Measurements from ENCODE around the gene SMURF2.
A peak's percentile ranks its signal among the peaks of the same experiment; 100 is the strongest.

The SMURF2 gene

GRCh38 chr17:64505340-64506200 is 156.5 kb downstream of the SMURF2 start:
- peak; percentile 61 to 70 for DNase-seq (ENCODE audit: extremely low read depth in 1 of 2, low read depth in 1 of 2)

DNA sequence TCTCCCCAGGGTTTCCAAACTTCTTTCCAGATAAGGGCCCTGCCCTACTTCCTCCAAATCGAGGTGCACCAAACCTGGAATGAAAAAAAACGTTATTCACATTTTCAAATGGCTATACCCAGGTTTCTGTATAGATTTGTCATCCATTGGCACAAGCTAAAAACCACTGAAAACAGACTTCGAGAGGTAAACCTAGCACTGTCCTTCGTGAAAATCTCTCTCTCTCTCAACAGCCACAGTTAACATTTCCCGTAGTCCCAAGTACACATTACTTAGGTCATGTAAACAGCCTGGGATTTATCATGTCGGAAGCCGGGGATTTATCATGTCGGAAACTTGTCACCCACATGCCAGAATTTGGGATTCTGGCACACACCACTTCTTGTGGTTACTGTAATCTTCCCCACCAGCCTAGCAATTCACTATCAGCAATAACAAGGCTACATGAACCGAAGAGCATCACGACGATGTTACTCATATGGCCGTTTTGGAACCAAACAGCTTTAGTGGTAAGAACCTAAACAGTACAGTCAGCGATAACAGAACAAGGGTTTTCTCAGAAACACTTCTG is 157.3 kb downstream of the SMURF2 start:
- no peak for DNase-seq (ENCODE audit: extremely low read depth in 1 of 2, low read depth in 1 of 2)

DNA sequence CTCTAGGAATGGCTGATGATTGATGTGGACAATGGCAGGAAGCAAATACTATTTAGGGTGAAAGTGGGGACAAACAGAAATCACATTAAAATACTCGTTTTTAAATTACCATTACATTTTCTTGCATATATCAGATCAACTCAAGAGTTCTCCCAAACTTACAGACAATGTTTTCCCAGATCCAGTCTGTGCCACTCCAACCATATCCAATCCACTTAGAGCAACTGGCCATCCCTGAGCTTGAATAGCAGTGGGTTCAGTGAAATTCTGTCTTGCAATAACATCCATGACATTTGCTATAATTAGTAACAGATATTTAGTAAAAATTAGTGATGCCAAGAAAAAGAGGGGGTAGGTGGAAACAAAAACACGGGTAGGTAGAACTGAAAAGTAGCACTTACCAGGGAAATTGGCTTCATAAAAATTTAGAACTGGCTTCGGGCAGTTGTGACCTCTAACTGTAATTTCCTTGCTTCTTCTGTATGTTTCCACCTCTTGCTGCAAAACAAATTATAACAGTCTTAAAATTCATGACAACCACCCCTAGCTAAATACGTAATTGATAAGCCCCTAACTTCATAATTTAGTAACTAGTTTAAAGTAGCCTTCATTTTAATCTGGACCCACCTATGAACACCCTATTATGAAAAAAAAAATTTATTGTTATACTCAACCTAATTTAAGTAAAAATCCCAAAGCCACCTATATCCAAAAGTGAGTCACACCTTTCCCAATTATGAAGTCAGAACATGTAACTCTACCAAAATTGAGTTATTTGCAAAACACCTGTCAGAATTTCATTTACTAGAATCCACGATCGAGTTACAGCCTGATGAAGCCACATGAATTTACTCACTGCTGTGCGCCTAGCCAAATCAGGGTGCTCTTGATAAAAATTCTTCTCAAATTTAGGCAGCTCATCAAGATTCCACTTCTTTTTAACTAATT is 158.0 kb downstream of the SMURF2 start:
- no peak for DNase-seq (ENCODE audit: extremely low read depth in 1 of 2, low read depth in 1 of 2)

GRCh38 chr17:64503341-64503740 is 158.8 kb downstream of the SMURF2 start:
- no peak for DNase-seq (ENCODE audit: extremely low read depth in 1 of 2, low read depth in 1 of 2)

DNA sequence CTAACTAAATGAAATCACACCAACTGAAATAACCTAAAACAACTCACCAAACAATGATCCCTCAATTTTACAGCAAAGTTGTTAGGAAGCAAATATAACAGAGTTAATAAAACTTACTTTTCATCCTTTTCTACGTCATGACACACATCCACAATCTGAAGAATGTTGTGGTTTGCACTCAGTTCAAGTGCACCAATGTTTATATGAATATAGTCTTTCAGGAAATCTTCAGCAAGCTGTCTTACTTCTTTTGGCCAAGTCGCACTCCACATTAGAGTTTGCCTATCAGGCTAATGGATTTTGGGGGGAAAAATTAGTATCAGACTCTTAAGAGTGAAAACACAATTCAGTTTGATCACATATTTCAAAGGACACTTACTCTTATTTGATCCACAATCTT is 159.3 kb downstream of the SMURF2 start:
- no peak for DNase-seq (ENCODE audit: extremely low read depth in 1 of 2, low read depth in 1 of 2)

DNA sequence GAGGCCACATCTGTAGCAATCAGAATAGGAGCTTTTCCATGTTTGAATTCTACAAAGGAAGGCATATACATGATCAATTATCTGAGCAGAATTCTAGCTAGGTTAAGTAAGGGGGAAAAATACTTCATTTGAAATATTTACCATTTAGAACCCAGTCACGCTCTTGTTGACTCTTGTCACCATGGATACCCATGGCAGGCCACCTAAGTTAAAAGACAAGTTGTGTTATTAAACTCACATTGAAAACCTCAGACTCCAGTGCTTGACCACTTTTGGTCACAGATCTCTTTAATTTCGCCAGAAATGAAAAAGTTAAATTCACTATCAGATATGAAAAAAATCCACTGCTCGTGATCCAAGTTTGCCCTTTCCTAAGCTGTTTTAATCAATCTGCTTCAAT is 160.1 kb downstream of the SMURF2 start:
- no peak for DNase-seq (ENCODE audit: extremely low read depth in 1 of 2, low read depth in 1 of 2)

GRCh38 chr17:64500862-64501765 is 161.0 kb downstream of the SMURF2 start:
- DNase-seq (ENCODE audit: extremely low read depth in 1 of 2, low read depth in 1 of 2), result no peak

DNA sequence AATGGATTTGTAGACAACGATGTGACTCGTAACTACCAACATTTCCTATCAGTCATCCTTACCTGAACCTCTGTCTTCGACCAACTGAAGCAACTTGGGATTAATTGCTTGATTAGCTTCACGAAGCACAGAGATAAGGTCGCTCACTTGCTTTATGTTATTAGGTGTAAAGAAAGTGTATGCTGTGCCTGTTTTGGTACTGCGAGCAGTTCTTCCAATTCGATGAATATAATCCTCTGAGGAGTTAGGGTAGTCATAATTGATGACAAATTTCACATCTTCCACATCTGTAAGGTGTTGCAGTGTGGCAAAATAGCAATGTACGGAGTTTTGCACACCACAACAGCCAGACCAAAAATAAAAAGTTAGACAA is 161.6 kb downstream of the SMURF2 start:
- DNase-seq (ENCODE audit: extremely low read depth in 1 of 2, low read depth in 1 of 2), result no peak

DNA sequence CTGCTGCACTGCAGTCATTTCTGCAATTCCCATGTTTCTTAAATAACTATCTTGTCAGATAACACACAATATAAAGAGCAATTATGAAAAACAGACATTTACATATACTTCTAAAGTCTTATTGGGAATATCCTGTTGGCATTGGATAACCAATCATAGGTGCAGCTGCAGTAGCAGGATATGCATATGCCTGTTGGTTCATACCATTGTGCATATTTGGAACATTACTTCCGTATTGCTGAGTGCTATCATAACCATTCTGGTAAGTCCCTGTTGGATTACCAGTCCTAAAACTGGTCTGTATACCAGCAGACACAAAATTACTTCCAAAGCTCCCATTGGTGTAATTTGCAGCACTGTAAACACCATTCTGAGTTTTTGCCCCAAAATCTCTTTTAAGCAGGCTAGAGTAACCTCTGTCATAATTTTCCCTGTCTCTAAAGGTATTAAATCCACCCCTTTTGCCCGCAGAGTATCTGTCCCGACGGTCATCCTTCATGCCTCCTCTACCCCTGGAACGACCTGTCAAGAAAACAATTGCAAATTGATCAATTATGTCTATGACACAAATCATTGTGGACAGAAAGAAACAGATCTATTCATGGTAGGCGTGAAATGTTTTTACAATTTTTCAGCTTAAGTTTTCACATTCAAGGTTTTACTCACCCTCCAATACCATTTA is 162.2 kb downstream of the SMURF2 start:
- no peak for DNase-seq (ENCODE audit: extremely low read depth in 1 of 2, low read depth in 1 of 2)

DNA sequence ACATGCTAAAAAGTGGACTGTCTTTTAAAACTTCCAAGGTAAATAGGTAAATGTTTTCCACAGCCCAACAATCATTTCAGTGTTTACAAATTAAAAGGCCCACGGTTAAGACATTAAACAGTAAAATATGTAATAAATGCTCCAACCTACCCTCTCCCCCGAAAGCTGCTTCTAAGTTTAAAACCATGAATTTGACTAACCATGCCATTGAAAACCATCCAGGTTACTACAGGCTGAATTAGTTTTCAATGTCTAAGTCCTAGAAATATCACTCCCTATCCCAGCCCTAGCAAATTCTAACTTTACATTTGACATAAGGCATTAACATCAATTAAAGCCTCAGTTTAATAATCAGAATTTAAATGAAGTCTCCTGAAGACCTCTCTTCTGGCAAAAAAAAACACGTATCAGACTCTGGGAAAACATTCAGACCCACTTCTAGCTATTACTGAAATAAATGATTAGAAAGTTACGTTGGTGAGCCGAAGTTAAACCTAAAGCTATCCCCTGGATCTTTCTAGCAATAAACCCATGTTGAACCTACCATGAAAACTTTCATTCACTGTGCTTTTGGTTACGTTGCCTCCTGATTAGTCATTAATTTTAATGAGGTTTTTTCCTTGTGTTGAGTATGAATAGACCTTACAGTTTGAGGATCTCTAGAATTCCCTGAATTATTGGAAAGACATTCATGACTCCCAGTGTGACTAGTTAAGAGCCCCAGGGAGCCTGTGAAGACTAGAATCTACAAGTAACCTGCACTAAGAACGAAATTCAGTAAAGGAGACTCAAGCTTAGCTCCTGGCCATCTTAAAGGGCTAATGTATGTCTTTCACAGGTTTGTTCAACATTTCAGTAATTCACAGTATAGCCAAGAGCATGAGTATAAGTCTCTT is 163.6 kb downstream of the SMURF2 start:
- no peak for DNase-seq (ENCODE audit: extremely low read depth in 1 of 2, low read depth in 1 of 2)

- peak in 1 of 2 donors; percentile 29 for DNase-seq (ENCODE audit: extremely low read depth in 1 of 2, low read depth in 1 of 2)
Observed at GRCh38 chr17:64497565-64498035, 164.5 kb downstream of the SMURF2 start.

- peak; percentile 92 to 95 for DNase-seq (ENCODE audit: extremely low read depth in 1 of 2, low read depth in 1 of 2)
Observed at GRCh38 chr17:64496786-64497564, 165.1 kb downstream of the SMURF2 start, which contains the start of gene POLG2. POLG2 (minus strand) TSS chr17:64497054; CDS start chr17:64496968, 86 bp downstream.

- DNase-seq (ENCODE audit: extremely low read depth in 1 of 2, low read depth in 1 of 2), result no peak
Observed at GRCh38 chr17:64496348-64496785, 165.7 kb downstream of the SMURF2 start.

Measured in stimulated activated CD8-positive, alpha-beta memory T cell treated with anti-CD3 and anti-CD28 coated beads, Interleukin-7, amount 100 ng/mL, for 48 hours (primary cell).